ENCODE measurements around the gene ERICH6B.

GRCh38 chr13:45540864-45541263 lies 74.7 kb downstream of the ERICH6B start:
- TF ChIP-seq CTCF (IDR thresholded peaks at IDR 0.05) (no peak), EP300 (IDR thresholded peaks at IDR 0.05) (no peak), POLR2AphosphoS5 (IDR thresholded peaks at IDR 0.05) (no peak)
